IMR-90 (cell line): ENCODE measurements around the gene KRT80. TPM values are rescaled to one million over a fixed set of nuclear protein-coding genes. Genes with fewer than 3 reads are reported as not detected.

ENCODE experiments used
- ATAC-seq: fragments of 200-7000 bp; cut with Tn5 transposase; 2 replicates; pipeline ENCODE4 v1.9.1; 2020; ENCODE audit warnings: low read depth, mild to moderate bottlenecking, moderate library complexity
- BruUV-seq: library from RNA; stranded (reverse); fragments of 400-500 nt; replicated peaks from 2 replicates; lab custom pipeline; 2021; lab: Mats Ljungman, UMichigan
- CTCF ChIA-PET: fragments of 300-600 bp; formaldehyde crosslinking; extraction: SDS; loops from one replicate; lab custom pipeline; 2021; ENCODE audit warnings: antibody characterized with exemption; lab: Yijun Ruan, JAX
- POLR2A ChIA-PET: fragments of 300-600 bp; sonication (Branson Sonifier 250); formaldehyde crosslinking; loops from one replicate; lab custom pipeline; 2022; ENCODE audit warnings: antibody characterized with exemption; ENCODE audit not compliant: unreplicated experiment; lab: Charles Lee
- DNase-seq: peaks from one replicate; pipeline ENCODE4 v3.0.0; 2013
- H2AFZ ChIP-seq: replicated peaks from 2 replicates; pipeline ENCODE3; 2013; ENCODE audit warnings: low read length, mild to moderate bottlenecking; ENCODE audit not compliant: poor library complexity
- H2AK5ac ChIP-seq: 2 replicates; pipeline ENCODE4 v1.6.1; 2013; ENCODE audit warnings: low read depth, low read length, inconsistent platforms
- H2AK9ac ChIP-seq: replicated peaks from 2 replicates; pipeline ENCODE3; 2013; ENCODE audit warnings: mild to moderate bottlenecking, low read depth, low read length, moderate library complexity; ENCODE audit not compliant: poor library complexity
- H2BK120ac ChIP-seq: 2 replicates; pipeline ENCODE4 v1.6.1; 2013; ENCODE audit warnings: low read depth, low read length, inconsistent platforms
- H2BK15ac ChIP-seq: 3 replicates; pipeline ENCODE4 v1.6.1; 2013; ENCODE audit warnings: low read depth, low read length, inconsistent platforms
- H2BK20ac ChIP-seq: 2 replicates; pipeline ENCODE4 v1.6.1; 2013; ENCODE audit warnings: low read depth, mild to moderate bottlenecking, inconsistent platforms, low read length, moderate library complexity
- H2BK5ac ChIP-seq: 2 replicates; pipeline ENCODE4 v1.6.1; 2013; ENCODE audit warnings: mild to moderate bottlenecking, low read depth, low read length, inconsistent platforms; ENCODE audit not compliant: poor library complexity, severe bottlenecking
- H3K14ac ChIP-seq: replicated peaks from 2 replicates; pipeline ENCODE4 v1.6.1; 2013; ENCODE audit warnings: low read depth, low read length, inconsistent platforms
- H3K18ac ChIP-seq: 2 replicates; pipeline ENCODE4 v1.6.1; 2013; ENCODE audit warnings: low read depth, low read length, control low read depth
- H3K23ac ChIP-seq: 2 replicates; pipeline ENCODE4 v1.6.1; 2013; ENCODE audit warnings: low read depth, low read length, inconsistent platforms
- H3K27ac ChIP-seq: 2 replicates; pipeline ENCODE4 v1.5.1; 2013; ENCODE audit warnings: mild to moderate bottlenecking, control low read depth, low read length; ENCODE audit not compliant: insufficient read depth
- H3K27me3 ChIP-seq: 2 replicates; pipeline ENCODE4 v1.6.1; 2013; ENCODE audit warnings: low read length; ENCODE audit not compliant: control insufficient read depth, insufficient read depth
- H3K36me3 ChIP-seq: 2 replicates; pipeline ENCODE4 v1.6.1; 2013; ENCODE audit warnings: low read length, mixed read lengths; ENCODE audit not compliant: control insufficient read depth, insufficient read depth
- H3K4ac ChIP-seq: 2 replicates; pipeline ENCODE4 v1.6.1; 2013; ENCODE audit warnings: low read depth, low read length, inconsistent platforms
- H3K4me1 ChIP-seq: 2 replicates; pipeline ENCODE4 v1.6.1; 2013; ENCODE audit warnings: low read length, mixed read lengths; ENCODE audit not compliant: control insufficient read depth, insufficient read depth
- H3K4me2 ChIP-seq: 2 replicates; pipeline ENCODE4 v1.6.1; 2013; ENCODE audit warnings: low read depth, mild to moderate bottlenecking, control low read depth, low read length, moderate library complexity
- H3K4me3 ChIP-seq: 2 replicates; pipeline ENCODE4 v1.5.1; 2013; ENCODE audit warnings: low read depth, mild to moderate bottlenecking, control low read depth, low read length, moderate library complexity; ENCODE audit not compliant: insufficient read depth
- H3K56ac ChIP-seq: 2 replicates; pipeline ENCODE4 v1.6.1; 2013; ENCODE audit warnings: low read length, inconsistent platforms; ENCODE audit not compliant: insufficient read depth; ENCODE audit errors: extremely low read depth
- H3K79me1 ChIP-seq, 2 experiments: 2 replicates each; pipeline ENCODE4 v1.6.1; 2013; ENCODE audit warnings: low read length in 2 of 2, inconsistent platforms in 1 of 2, low read depth in 1 of 2
- H3K9ac ChIP-seq: 2 replicates; pipeline ENCODE4 v1.6.1; 2013; ENCODE audit warnings: low read depth, low read length, control low read depth
- H3K9me1 ChIP-seq: 2 replicates; pipeline ENCODE4 v1.6.1; 2013; ENCODE audit warnings: low read length, inconsistent platforms; ENCODE audit not compliant: insufficient read depth
- H3K9me3 ChIP-seq: 2 replicates; pipeline ENCODE4 v1.6.1; 2013; ENCODE audit warnings: low read length; ENCODE audit not compliant: control insufficient read depth, insufficient read depth
- H4K20me1 ChIP-seq: 2 replicates; pipeline ENCODE4 v1.6.1; 2013; ENCODE audit warnings: low read length, inconsistent platforms; ENCODE audit not compliant: insufficient read depth
- H4K5ac ChIP-seq: 2 replicates; pipeline ENCODE4 v1.6.1; 2013; ENCODE audit warnings: mild to moderate bottlenecking, low read depth, low read length, control low read depth
- H4K8ac ChIP-seq, 2 experiments: 2 replicates each; pipeline ENCODE4 v1.6.1; 2013; ENCODE audit warnings: low read depth in 2 of 2, low read length in 2 of 2, control low read depth in 1 of 2, inconsistent platforms in 1 of 2
- H4K91ac ChIP-seq: 2 replicates; pipeline ENCODE4 v1.6.1; 2013; ENCODE audit warnings: low read depth, low read length, inconsistent platforms; ENCODE audit not compliant: insufficient read depth
- BHLHE40 ChIP-seq: fragments of 150-350 bp; IDR thresholded peaks from 2 replicates; pipeline ENCODE4 v1.6.1; 2016; ENCODE audit warnings: mild to moderate bottlenecking, low read depth, low read length
- CHD1 ChIP-seq: IDR thresholded peaks from 2 replicates; pipeline ENCODE4 v1.6.1; 2012; ENCODE audit warnings: low read depth, low read length, improper control_type of control experiment
- FOS ChIP-seq: fragments of 150-350 bp; IDR thresholded peaks from 2 replicates; pipeline ENCODE4 v1.6.1; 2016; ENCODE audit warnings: low read depth, low read length
- MAFK ChIP-seq: IDR thresholded peaks from 2 replicates; pipeline ENCODE4 v1.6.1; 2012; ENCODE audit warnings: low read depth, low read length, improper control_type of control experiment
- MXI1 ChIP-seq: IDR thresholded peaks from 2 replicates; pipeline ENCODE4 v1.6.1; 2012; ENCODE audit warnings: low read depth, mild to moderate bottlenecking, low read length, moderate library complexity, borderline replicate concordance
- NFE2L2 ChIP-seq: fragments of 150-350 bp; IDR thresholded peaks from 2 replicates; pipeline ENCODE4 v1.6.1; 2016; ENCODE audit warnings: low read depth, mild to moderate bottlenecking, low read length
- RCOR1 ChIP-seq: IDR thresholded peaks from 2 replicates; pipeline ENCODE4 v1.6.1; 2012; ENCODE audit warnings: mild to moderate bottlenecking, low read length, improper control_type of control experiment; ENCODE audit not compliant: insufficient replicate concordance
- RFX5 ChIP-seq: IDR thresholded peaks from 2 replicates; pipeline ENCODE4 v1.8.0; 2012; ENCODE audit warnings: low read depth, mild to moderate bottlenecking, low read length, moderate library complexity
- WGBS, 2 experiments: methylation state at CpG; one replicate each; pipeline versions ENCODE4 v1.1.5 to v1.1.7; 2013; ENCODE audit warnings: missing lambda C conversion rate in 2 of 2; ENCODE audit not compliant: insufficient read length in 1 of 2; ENCODE audit errors: extremely low coverage in 2 of 2; 5-methylcytosine and 5-hydroxymethylcytosine counted together
- dilution Hi-C: fragments of 300-500 bp; cut with HindIII; formaldehyde crosslinking; loops from one replicate; pipeline ENCODE4 v1.14.3; 2018; ENCODE audit warnings: low sequenced_read_pairs; ENCODE audit not compliant: unreplicated experiment
- in situ Hi-C: fragments of 300-500 bp; cut with MboI; formaldehyde crosslinking; loops from 3 replicates; pipeline ENCODE4 v1.14.3; 2019; ENCODE audit warnings: low sequenced_read_pairs, inconsistent platforms, mixed read lengths
- intact Hi-C: fragments of 100-400 bp; cut with micrococcal nuclease; formaldehyde crosslinking; loops from 2 replicates; pipeline ENCODE4 v1.10.0; 2022
- polyA plus RNA-seq, 3 experiments: library from polyadenylated mRNA; depleted of rRNA; stranded (reverse); fragments of >200 nt; gene quantifications; 2 replicates each; pipeline ENCODE4 v1.2.3, GENCODE V29; 2012; ENCODE audit warnings: low replicate concordance in 1 of 3
- total RNA-seq: library from RNA; depleted of rRNA; stranded (reverse); fragments of >200 nt; gene quantifications from 2 replicates; pipeline ENCODE4 v1.2.3, GENCODE V29; 2012
- TF ChIP-seq, protein P1 (sequence below): conservative IDR thresholded peaks from 2 replicates; pipeline ENCODE4 v1.5.1; 2012; ENCODE audit warnings: mild to moderate bottlenecking, low read depth, low read length, improper control_type of control experiment
- TF ChIP-seq, protein P2 (sequence below): fragments of 150-350 bp; IDR thresholded peaks from 2 replicates; pipeline ENCODE4 v1.6.1; 2017; ENCODE audit warnings: mild to moderate bottlenecking, antibody characterized with exemption, low read length, low read depth

The KRT80 gene
- total and polyA plus RNA-seq, 2 of the 4 experiments (the other 2 are of a cell fraction): 0.54 to 3.4 TPM

DNA sequence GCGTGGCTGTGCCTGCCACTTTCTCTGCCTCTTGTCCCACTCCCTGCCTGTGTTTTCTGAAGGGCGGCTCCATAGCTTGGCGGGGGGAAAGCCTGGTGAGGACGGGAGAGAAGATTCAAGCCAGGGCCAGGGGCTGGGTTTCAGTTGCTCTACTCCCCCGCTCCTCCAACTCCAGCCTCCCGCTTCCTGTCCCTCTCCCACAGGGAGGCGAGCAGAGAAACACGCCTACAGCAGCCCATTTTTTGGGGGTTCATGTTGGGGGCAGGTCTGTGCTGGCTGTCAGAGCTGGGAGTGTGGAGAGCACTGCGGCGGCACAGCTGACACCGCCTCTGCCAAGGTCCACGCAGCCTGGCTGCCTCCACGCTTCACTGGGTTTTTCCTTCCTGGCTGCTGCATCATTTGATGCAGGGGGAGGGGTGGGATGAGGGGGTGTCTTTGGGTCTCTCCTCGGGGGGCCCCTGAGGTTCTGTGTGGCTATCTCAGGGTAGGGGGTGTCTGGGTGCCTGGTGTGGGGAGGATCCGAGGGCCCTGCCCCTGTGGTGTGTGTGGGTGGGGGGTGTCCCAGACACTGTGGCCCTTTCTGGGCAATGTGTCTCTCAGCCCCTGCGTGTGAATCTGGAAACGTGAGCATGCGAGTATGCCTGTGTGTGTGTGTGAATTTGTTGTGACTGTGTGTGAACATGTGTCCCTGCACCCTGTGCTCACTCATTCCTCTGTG is 10.7 kb upstream of the KRT80 start (continued):
- TF ChIP-seq, protein P1, sequence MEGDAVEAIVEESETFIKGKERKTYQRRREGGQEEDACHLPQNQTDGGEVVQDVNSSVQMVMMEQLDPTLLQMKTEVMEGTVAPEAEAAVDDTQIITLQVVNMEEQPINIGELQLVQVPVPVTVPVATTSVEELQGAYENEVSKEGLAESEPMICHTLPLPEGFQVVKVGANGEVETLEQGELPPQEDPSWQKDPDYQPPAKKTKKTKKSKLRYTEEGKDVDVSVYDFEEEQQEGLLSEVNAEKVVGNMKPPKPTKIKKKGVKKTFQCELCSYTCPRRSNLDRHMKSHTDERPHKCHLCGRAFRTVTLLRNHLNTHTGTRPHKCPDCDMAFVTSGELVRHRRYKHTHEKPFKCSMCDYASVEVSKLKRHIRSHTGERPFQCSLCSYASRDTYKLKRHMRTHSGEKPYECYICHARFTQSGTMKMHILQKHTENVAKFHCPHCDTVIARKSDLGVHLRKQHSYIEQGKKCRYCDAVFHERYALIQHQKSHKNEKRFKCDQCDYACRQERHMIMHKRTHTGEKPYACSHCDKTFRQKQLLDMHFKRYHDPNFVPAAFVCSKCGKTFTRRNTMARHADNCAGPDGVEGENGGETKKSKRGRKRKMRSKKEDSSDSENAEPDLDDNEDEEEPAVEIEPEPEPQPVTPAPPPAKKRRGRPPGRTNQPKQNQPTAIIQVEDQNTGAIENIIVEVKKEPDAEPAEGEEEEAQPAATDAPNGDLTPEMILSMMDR: no peak
- no peak for TF ChIP-seq RFX5

DNA sequence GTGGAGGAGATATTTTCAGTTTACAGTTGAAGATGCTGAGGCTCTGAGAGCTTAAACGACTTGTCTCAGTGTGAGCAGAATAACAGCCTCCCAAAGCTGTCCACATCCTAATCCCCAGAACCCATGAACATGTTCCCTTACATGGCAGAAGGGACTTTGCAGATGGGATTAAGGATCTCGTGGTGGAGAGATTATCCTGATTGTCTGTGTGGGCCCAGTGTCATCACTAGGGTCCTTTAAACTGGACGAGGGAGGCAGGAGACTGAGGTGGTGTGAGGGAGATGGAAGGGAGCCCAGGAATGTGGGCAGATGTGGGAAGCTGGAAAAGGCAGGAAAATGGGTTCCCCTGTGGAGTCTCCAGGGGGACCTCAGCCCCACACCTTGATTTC is 9.6 kb upstream of the KRT80 start:
- DNase-seq (no peak), ATAC-seq (no peak)
- Histone ChIP-seq H3K27me3 (no peaks in the 10 kb centered on the region), H2BK120ac (peak overlapping the region; percentile 84), H4K5ac (no peak overlapping the region; the same call in 1 of the 2 replicates), H3K4me1 (peaks cover 29% of the 10 kb centered on the region), H3K4me3 (no peak overlapping the region), H3K27ac (no peak overlapping the region), H4K91ac (peak overlapping the region; percentile 83), H2AFZ (no peak overlapping the region), H3K23ac (peak overlapping the region; percentile 66; the same call in 1 of the 2 replicates), H3K9me3 (no peaks in the 10 kb centered on the region), H3K14ac (peak overlapping the region; percentile 85), H2BK5ac (no peak overlapping the region), H3K4me2 (no peak overlapping the region), H2BK15ac (peak overlapping the region; percentile 92; the same call in 2 of the 3 replicates), H3K9me1 (peaks cover 21% of the 10 kb centered on the region), H3K36me3 (no peaks in the 10 kb centered on the region), H3K4ac (peak overlapping the region; percentile 98), H2AK9ac (peak overlapping the region; percentile 17), H3K56ac (no peak overlapping the region), H2BK20ac (peak overlapping the region; percentile 73), H3K79me1 (peaks cover 0 to 4% of the 10 kb centered on the region in 2 experiments; a peak in 1 of 4 replicates), H4K8ac (peak overlapping the region in 1 of 2 experiments; percentile 44; a peak in 1 of 4 replicates), H4K20me1 (no peaks in the 10 kb centered on the region), H3K9ac (no peak overlapping the region), H2AK5ac (peak overlapping the region; percentile 80), H3K18ac (no peak overlapping the region)
- no TSS peak for BruUV-seq
- in situ Hi-C loops (no loop called here), dilution Hi-C loops (no loop called here), intact Hi-C loops (no loop called here)
- ChIA-PET CTCF (interaction anchor here (1.1 to 1.4 kb wide), 2 partner anchors 13 to 58 kb away, joined by 4 to 6 read pairs; no protein-coding TSS in a partner anchor), POLR2A (no interaction called here)
- no CpG with 5 or more reads among the region's 3 CpGs for WGBS, 2 experiments
- TF ChIP-seq, protein P2, sequence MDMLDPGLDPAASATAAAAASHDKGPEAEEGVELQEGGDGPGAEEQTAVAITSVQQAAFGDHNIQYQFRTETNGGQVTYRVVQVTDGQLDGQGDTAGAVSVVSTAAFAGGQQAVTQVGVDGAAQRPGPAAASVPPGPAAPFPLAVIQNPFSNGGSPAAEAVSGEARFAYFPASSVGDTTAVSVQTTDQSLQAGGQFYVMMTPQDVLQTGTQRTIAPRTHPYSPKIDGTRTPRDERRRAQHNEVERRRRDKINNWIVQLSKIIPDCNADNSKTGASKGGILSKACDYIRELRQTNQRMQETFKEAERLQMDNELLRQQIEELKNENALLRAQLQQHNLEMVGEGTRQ: no peak
- TF ChIP-seq, protein P1: no peak
- TF ChIP-seq MAFK (no peak), NFE2L2 (no peak), CHD1 (no peak), MXI1 (no peak), BHLHE40 (no peak), FOS (no peak), RCOR1 (no peak)
